NCI-H345 treated with DMSO at 0.1 percent for 48 hours (cell line): ENCODE measurements around the gene CASP8.

Source experiments
- DNase-seq: peaks from one replicate; lab custom pipeline; 2025; ENCODE audit not compliant: unreplicated experiment; lab: John Stamatoyannopoulos, UW

The CASP8 gene

DNA sequence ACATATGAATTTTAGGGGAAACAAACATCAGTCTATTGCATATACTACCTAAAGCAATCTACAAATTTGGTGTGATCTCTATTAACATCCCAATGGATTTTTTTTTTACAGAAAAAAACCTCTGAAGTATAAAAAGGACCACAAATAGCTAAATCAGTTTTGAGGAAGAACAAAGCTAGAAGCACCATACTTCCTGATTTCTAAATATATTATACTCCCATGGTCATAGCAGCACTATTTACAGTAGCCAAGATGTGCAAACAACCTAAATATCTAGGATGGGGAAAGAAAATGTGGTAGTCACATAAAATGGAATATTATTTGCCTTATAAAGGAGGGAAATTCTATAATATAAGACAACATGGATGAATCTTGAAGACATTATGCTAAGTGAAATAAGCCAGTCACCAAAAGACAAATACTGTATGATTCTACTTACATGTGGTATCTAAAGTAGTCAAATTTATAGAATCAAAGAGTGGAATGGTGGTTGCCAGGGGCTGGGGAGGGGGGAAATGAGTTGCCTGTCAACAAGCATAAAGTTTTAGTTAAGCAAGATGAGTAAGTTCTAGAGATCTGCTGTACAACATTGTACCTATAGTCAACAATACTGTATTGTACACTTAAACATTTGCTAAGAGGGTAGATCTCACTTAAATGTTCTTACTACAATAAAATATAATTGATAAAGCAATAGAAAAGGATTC, 17.6 kb upstream of the CASP8 start:
- DNase-seq = no peak

GRCh38 chr2:201244829-201245228, 15.5 kb upstream of the CASP8 start:
- DNase-seq = no peak

GRCh38 chr2:201246280-201246679, 14.1 kb upstream of the CASP8 start:
- no peak for DNase-seq

DNA sequence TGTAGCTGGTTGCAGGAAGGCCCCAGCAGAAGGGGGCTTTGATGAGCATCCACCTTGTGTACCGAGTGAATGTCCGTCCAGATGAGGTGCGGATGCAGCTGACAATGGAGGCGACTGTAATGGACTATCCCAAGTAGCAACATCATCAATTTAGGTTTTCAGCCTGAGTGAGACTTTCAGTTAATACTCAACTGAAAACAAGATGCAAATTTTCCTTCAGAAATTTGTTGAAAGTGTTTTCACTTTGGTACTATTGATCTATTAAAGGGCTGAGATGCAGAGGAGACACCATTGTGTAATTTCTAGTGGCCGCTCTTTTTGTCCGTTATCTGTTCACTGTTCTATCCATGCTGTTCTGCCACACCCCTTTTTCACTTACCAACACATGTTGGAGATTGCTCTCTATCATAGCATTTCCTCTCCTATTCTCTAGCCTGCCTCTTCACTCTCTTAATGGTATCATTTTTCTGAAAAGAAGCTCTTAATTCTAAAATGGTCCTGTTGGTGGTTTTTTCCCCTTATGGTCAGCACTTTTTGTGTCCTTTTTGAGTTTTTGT, 12.0 kb upstream of the CASP8 start:
- no peak for DNase-seq

- DNase-seq = no peak
Observed at GRCh38 chr2:201249889-201250288, 10.4 kb upstream of the CASP8 start.

DNA sequence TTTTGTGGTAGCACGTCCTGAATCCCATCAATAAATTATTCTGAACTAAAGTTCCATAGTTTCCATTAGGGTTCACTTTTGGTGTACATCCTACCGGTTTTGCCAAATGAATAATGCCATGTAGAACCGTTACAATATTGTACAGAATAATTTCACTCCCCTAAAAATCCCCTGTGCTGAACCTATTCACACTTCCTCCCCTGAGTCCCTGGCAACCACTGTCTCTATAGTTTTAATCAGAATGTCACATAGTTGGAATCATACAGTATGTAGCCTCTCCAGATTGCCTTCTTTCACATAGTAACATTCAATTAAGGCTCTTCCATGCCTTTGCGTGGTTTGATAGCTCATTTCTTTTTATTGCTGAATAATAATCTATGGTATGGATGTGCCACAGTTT, 9.6 kb upstream of the CASP8 start:
- DNase-seq = no peak

DNA sequence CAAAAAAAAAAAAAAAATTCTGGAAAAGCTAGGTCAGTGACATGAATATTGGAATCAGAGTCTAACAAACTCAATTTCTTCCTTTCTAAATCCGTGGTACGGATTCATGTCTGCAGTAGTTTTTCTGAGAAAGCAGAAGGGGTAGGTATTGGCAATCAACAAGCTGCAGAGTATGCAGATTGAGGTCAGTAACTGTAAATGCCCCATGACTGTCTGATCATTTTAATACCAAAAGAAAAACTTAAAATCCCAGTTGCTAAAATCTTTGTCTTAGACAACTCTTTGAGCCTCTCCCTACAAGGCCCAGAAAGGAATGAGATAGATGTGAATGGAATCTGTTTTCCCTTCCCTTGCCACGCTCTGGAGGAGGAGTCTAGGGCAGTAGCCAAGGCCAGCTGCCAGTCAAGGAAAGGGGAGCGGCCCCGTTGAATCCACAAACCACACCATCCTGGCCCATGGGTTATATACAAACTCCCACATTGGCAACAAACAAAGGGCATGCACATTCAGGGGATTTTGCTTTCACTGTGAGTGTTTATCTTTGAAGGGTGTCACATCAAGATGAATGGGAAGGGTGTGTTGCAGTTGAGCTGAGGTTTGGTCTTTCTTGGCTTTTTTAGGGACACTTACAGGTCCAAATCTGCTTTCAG, 6.1 kb upstream of the CASP8 start:
- DNase-seq = no peak

- no peak for DNase-seq
Observed at GRCh38 chr2:201255408-201256033, 4.8 kb upstream of the CASP8 start.

GRCh38 chr2:201256082-201256481, 4.3 kb upstream of the CASP8 start:
- no peak for DNase-seq

GRCh38 chr2:201257381-201257955, 2.9 kb upstream of the CASP8 start:
- no peak for DNase-seq

DNA sequence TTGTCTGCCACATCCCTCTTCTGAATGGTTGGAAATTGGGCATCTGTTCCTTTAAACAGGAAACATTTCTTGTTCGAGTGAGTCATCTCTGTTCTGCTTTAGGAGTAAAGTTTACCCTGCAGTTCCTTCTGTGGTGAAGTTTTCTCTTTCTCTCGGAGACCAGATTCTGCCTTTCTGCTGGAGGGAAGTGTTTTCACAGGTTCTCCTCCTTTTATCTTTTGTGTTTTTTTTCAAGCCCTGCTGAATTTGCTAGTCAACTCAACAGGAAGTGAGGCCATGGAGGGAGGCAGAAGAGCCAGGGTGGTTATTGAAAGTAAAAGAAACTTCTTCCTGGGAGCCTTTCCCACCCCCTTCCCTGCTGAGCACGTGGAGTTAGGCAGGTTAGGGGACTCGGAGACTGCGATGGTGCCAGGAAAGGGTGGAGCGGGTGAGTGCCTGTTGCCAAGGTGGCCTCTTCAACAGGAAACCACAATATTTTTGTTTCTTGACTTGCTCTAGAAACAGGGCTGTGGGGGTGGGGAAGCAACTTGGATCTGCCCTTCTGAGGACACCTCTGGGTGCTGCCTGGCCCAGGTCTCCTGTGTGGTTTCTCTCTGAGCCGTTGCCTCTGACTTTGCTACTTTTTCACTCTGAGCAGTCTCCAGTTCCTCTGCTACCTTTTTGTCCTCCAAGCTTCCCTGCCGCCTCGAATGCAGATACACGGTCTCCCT, 2.2 kb upstream of the CASP8 start:
- no peak for DNase-seq

DNA sequence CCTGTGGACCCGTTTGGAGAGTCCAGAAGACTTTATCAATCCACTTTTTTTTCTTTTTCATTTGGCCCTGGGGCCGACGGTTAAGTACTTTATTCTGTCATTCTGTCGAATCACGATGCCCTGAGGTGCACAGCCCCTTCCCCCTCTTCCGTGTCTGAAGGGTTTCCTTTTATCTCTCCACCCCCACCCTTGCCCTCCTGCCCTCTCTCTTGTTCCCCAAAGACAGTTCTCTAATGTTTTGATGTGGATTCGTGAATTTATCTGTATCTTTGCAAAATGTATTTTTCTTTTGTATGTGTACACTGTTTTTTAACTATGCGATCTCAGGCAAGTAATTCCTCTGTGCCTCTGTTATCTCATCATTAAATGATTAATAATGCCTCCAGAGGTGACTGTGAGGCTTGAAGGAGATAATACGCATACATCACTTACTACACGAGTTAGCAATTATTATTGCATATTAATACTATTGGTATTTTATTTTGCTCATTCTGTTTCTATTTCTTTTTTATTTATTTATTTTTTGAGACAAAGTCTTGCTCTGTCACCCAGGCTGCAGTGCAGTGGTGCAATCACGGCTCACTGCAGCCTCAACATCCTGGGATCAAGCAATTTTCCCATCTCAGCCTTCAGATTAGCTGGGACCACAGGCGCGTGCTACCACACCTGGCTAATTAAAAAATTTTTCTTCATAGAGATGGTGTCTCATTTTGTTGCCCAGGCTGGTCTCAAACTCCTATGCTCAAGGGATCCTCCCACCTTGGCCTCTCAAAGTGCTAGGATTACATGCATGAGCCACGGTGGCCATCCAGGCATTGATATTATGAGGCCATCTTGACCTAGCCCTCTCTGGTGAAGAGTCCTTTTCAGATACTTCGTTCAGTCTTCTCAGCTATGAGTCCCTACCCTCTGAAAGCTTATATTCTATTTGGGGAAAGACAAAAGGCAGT, 1.4 kb upstream of the CASP8 start:
- DNase-seq = no peak

- no peak for DNase-seq
Observed at GRCh38 chr2:201261471-201261870, 1.1 kb downstream of the CASP8 start.

DNA sequence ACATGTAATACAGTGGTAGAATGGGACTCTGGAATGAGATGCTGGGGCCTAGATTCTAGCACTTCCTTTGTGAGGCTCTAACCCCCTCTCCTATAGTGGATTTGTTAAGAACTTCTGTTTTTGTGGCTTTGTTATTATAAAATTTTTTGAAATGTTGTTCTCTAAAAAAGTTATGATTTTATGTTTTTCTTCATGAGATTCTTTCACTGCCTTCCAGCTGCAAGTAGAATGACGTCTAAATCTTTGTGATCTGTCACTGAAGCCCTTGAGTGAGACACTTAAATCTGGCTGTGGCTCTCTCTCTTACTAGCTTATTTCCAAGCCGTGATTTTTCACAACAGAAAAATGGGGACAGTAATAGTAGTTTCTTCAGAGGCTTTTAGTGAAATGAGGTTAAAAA, 1.6 kb downstream of the CASP8 start:
- no peak for DNase-seq

- DNase-seq = no peak
Observed at GRCh38 chr2:201262718-201263117, 2.4 kb downstream of the CASP8 start.

GRCh38 chr2:201263779-201264178, 3.4 kb downstream of the CASP8 start:
- DNase-seq = no peak

DNA sequence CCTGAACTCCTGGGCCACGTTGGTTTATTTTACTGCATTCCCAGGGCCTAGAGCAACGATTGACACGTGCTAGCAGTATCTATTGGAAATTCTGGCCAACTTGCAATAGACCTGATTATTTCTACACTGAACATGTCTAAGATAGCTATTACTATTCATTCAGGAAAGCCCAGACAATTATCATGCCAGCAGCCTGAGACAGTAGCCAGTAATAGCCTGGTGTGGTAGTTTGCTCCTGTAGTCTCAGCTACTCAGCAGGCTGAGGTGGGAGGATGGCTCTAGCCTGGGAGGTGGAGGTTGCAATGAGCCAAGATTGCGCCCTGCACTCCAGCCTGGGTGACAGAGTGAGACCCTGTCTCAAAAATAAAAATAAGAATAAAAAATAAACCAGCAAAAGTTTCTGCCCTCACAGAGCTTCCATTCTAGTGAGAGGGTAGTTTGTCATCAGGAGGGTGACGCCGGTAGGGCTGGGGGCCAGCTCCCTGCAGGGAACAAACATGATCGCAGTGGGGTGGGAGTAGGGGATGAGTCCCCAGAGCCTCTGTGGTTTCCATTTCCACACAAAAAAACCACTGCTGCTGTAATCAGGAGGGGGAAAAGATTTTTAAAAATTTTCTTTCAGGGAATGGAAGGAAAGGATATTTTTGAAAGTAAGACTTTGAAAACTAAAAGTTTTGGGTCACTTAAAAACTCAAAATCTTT, 4.3 kb downstream of the CASP8 start:
- DNase-seq = no peak

- no peak for DNase-seq
Observed at GRCh38 chr2:201266629-201267028, 6.3 kb downstream of the CASP8 start.

GRCh38 chr2:201267278-201268030, 7.1 kb downstream of the CASP8 start:
- DNase-seq = no peak
